ENCODE measurements around the gene VPREB3.
A peak's percentile ranks its signal among the peaks of the same experiment; 100 is the strongest.

The VPREB3 gene, protein sequence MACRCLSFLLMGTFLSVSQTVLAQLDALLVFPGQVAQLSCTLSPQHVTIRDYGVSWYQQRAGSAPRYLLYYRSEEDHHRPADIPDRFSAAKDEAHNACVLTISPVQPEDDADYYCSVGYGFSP

DNA sequence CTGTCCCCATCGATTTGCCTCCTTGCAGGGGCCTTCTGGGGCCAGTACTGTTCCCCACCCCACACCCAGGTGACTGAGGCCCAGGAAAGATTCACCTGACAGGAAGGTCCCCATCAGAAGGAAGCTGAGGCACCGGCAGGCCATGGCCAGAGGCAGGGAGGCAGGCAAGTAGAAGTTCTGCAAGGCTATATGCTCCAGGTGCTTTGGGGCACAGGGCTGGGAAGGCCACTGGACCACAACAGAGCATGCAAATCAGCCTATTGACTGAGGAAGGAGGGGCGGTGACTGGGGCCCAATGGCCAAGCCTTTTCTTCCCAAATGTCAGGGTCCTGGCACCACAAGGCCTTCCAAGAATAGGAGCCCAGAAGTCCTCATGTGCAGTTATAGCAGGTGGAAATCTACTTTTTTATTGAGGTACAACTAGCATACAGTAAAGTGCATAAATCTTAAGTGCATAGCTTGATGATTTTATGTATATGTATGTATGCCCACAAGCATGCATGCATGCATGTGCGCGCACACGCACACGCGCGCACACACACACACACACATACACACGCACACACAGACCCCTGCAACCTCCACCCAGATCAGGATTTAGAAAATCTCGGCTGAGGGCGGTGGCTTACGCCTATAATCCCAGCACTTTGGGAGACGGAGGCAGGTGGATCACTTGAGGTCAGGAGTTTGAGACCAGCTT lies at the start of gene VPREB3:
Gene VPREB3, minus strand, starts transcription at position 206 of the 700 bp plus-strand sequence. Its CDS starts 62 bp downstream, at position 144.
- DNase-seq: no peak

DNA sequence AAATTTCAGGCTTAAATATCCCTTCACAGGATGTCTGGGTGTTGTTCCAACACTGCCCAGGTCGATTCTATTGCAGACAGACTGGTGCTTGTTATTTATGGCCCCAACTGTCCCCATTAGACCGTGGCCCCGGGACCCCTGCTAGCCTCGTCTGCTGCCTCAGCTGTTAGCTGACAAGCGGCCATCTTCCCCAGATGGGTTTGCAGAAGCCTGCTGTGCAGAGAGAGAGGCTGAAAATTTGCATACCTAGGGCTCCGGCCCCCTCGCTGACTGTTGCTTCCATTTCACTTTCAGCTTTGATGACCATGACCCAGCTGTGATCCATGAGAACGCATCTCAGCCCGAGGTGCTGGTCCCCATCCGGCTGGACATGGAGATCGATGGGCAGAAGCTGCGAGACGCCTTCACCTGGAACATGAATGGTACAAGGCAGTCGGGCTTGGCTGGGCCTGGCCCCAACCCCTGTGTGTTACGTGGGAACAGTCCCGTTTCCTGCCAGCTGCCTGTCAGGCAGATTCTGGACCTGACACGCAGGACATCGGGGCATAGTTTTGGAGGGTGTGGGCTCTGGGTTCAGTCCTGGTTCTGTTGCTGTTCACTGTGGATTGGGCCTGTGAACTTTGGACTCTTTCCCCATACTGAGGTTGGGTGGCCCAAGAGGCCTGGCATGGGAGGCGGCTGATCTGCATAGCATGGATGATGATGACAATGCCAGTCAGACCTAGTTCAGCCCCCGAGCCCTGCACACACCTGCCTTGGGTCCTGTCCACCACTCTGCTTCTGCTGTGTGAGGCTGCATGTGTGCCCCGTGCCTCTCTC lies 49.0 kb upstream of the VPREB3 start:
- DNase-seq: no peak

DNA sequence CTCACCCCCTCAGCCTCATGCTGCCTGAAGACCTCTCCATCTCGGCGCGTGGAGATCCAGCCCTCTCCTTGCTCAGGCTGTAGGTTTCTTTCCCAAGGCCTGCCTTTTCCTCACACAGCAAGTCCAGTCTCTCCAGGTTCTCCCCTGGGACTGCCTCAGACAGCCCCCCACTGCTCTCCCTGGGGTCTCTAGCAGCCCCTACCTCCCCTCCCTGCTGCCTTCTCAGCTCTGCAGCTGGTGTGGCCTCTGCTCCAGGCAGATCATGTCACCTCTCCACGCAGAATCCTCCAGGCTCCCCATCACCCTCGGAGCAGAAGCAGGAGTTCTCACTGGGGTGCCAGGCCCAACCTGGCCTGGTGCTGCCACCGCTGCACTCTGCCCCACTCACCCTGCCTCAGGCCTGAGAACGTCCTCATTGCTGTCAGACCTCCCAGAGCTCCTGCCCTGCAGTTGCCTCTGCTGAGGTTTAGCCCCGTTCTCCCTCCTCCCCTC lies 47.7 kb upstream of the VPREB3 start:
- DNase-seq: no peak

- DNase-seq: no peak
Observed at GRCh38 chr22:23801238-23801821, 47.1 kb upstream of the VPREB3 start.

DNA sequence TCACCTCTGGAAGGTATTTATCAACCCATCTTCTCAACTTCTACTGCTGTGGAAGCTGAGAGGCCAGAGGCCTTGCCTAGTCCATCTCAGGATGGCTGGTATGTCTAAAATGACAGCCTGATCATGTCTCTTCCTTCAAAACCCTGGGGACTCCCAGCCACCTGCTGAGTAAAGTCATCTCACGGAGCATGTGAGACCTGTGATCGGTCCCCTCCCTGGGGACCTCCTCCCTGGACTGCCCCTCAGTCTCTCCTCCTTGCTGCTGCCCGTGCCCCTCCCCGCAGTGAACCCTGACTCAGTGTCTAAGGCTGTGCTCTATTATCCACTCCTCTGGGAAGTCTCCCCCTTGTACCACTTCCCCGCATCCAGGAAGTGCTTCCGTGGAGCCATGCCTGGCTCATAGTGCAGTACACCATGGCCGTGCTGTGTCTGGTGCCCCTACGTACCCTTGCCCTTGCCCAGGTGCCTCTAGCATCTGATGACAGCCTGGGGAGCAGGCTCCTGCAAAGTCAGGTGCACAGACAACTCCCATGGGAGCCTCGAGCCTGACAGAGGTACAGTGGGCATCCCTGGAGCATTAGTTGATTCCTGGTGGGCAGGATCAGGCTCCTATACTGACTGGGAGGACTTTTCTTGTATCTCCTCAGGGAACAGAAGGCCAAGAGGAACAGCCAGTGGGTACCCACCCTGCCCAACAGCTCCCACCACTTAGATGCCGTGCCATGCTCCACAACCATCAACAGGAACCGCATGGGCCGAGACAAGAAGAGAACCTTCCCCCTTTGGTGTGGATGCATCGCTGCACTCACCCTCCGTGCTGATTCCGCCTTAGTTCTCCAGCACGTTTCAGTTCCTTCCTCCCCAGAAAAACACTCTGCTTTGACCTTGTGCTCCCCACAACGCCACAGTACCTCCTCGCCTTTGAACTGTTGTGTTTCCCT lies 46.3 kb upstream of the VPREB3 start:
- DNase-seq: no peak

DNA sequence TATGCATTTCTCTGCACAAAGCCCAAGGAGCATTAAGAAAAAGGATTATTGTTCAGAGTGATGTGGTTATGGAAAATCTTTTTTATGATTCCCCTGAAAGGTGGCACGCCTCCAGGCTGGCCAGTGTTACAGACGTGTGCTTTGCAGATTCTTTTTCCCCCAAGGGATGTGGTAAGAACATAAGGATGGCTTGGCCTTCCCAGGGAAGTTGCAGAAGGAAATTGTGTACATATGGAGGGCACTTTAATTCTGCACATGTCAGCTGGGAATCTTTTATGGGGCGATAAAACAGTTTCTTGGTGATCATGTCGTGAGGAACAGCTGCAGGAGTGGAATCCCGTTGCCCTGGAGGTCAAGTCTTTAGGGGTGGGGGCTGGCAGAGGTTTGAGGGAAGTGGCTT lies 42.2 kb upstream of the VPREB3 start:
- DNase-seq: no peak

GRCh38 chr22:23793326-23793725 lies 39.1 kb upstream of the VPREB3 start:
- no peak for DNase-seq

DNA sequence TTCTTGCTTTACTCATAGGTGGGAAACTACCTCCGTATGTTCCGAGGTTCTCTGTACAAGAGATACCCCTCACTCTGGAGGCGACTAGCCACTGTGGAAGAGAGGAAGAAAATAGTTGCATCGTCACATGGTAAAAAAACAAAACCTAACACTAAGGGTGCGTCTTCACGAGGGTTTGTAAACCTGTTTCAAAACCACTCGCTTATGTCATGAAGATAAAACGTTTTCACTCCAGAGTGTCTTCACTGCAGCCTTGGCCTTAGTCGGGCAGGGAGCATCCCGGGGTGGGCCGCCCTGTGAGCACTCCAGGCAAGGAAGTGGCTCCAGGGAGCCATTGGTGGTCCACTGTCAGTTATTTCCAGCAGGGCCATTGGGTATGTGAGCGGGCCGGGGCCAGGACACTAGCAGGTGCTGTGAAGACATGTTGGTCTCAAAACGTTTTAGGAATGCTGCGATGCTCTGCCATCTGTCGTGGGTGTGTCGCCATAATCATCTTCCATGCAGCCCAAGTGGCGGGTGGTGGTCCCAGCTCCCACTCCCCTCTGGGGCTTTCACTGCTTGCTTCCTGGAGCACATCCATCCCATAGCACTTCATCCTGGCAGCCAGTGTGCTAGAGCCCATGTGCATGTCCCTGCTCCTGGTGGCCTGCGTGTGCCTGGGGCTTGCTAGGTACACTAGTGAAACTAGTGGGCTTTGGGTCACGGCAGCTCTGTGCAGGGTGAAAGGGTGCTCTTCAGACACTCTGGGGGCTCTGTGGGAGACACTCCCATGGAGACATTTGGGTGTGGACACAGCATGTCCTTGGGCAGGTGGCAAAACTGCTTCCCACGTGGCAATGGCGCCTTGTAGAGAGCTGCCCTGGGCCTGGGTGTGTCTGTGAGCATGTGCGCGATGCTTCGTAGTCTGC lies 37.8 kb upstream of the VPREB3 start:
- no peak for DNase-seq

DNA sequence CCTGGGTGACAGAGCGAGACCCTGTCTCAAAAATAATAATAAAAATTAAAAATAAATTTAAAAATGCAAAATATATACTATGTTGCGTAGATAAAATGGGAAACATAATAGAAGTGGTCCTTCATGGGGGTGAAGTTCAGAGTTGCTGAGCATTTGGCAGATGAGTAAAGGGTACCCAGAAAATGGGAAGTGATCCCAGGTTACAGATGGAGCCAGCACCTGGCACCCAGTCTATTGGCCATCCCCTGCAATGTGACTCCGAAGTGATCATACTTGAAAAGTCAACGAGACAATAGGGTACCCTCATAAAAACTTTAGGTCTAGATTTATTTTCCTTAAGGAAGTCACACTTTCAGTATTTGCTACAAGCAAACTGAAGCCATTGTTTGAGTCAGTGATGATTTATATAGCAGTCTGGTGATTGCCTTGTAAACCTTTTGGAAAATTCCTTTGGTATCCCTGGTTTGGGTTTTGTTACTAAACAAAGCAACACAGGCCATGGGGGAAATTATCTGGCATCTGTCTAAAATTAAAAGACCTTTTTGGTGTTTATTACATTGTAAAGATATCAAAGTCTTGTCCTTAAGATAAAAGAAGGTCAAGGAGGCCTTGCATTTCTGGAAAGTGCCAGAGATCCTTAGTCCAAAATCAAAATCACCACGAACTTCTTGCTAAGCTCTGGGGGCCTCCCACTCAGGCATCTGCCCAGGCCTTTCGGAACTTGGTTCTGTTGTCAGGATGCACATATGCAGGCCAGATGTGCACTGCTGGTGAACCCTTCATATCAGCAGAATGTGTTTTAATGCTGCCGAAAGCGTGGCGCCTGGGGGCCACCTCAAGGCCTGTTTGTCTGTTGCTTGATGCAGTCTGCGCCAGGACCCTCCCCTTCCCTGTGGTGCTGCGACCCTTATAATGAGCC lies 36.9 kb upstream of the VPREB3 start:
- no peak for DNase-seq

- DNase-seq: peak; percentile 8
Observed at GRCh38 chr22:23789638-23790037, 35.4 kb upstream of the VPREB3 start.

DNA sequence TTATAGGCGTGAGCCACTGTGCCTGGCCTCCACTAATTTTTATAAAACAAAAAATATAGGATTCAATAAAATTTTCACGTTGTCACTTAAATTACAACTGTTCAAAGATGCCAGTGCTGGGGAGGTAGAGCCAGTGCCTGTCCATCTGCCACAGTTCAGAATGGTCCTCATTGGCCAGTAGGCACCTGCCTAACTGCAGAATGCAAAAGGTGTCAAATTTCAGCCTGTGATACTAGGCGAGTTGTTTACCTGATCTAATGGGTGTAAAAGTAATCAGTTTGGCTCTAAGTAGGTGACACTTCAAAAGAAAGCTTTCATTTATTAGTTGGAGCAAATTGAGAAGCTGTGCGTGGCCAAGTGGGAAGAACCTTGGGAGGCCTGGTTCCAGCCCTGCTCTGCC lies 34.9 kb upstream of the VPREB3 start:
- no peak for DNase-seq

- no peak for DNase-seq
Observed at GRCh38 chr22:23787910-23788309, 33.7 kb upstream of the VPREB3 start.

DNA sequence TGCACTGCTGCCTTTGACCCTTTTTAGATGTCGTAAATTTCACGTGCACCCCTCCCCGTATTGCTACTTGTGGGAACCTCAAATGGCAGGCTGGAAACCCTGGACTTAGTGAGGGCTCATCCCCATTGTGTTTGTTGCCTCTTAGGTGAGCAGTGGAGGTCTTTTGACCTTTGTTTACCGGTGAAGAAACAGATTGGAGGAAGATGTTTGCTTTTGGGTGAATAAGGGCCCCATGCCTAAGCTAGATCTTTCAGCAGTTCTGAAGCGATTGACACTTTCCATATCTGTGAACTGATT lies 33.3 kb upstream of the VPREB3 start:
- no peak for DNase-seq

- peak; percentile 92 for DNase-seq
Observed at GRCh38 chr22:23786752-23787599, 32.8 kb upstream of the VPREB3 start, which contains the start of gene SMARCB1. SMARCB1 (plus strand) TSS chr22:23786966; CDS start chr22:23787170, 204 bp downstream.

DNA sequence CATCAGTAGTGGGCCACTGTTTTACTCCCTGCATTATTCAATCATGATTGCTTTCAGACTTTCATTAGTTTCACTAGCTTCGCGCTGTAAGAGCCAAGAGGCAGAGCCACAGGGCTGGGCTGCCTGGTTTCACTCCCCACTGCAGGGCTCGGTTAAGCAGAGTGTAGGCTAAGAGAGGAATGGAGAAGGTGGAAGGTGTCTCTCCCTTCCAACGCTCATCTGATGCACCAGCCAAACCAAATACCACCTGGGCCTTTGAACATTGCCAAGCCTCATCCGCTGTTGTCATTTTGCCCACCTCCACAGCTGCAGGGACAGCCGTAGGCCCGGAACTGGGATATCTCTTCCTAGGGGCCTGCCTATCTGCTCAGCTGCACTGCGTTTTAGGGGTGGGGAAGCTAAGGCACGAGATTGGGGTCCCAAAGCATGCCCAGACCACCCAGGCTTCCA lies 32.1 kb upstream of the VPREB3 start:
- DNase-seq: no peak

- no peak for DNase-seq
Observed at GRCh38 chr22:23784215-23784732, 30.0 kb upstream of the VPREB3 start.

GRCh38 chr22:23783265-23784150 lies 29.3 kb upstream of the VPREB3 start:
- DNase-seq: no peak

GRCh38 chr22:23782703-23783102 lies 28.5 kb upstream of the VPREB3 start:
- DNase-seq: no peak

All from NCI-H82 (cell line).